Keratinocyte (primary cell): ENCODE data around the gene MAPK4.

ENCODE experiments used
- CTCF ChIP-seq, 3 experiments: IDR thresholded peaks in 1 of 3; conservative IDR thresholded peaks in 1 of 3; optimal IDR thresholded peaks in 1 of 3; 2 replicates in 2 of 3; 3 replicates in 1 of 3; pipeline versions ENCODE3 to v1.5.1; 2011; ENCODE audit warnings: low read length in 3 of 3, mild to moderate bottlenecking in 3 of 3, moderate library complexity in 2 of 3, control low read depth in 1 of 3, inconsistent platforms in 1 of 3; ENCODE audit not compliant: insufficient read depth in 2 of 3; ENCODE audit errors: extremely low read depth in 1 of 3
- EZH2 ChIP-seq: IDR thresholded peaks from one replicate; pipeline ENCODE4 v1.6.1; 2012; ENCODE audit warnings: inconsistent platforms, mild to moderate bottlenecking, low read length, moderate library complexity

GRCh38 chr18:50707855-50708469 lies 148.1 kb downstream of the MAPK4 start:
- TF ChIP-seq CTCF (optimal IDR thresholded peaks at IDR 0.05 in 1 of 3, IDR thresholded peaks at IDR 0.05 in 1 of 3, conservative IDR thresholded peaks at IDR 0.05 in 1 of 3; ENCODE audit: extremely low read depth in 1 of 3, insufficient read depth in 2 of 3, low read length in 3 of 3) (no peak), EZH2 (no peak)
